B cell (primary cell): ENCODE results near the gene WWC1. TPM values are rescaled to one million over a fixed set of nuclear protein-coding genes. Genes with fewer than 3 reads are reported as not detected.

Experiments
- ATAC-seq: fragments of 200-7000 bp; cut with Tn5 transposase; one replicate; pipeline ENCODE4 v1.10.0; 2021; ENCODE audit warnings: low read depth, mild to moderate bottlenecking, moderate number of reproducible peaks, moderate library complexity
- CTCF ChIA-PET: fragments of 350-600 bp; sonication (Branson Sonifier 250); formaldehyde crosslinking; loops from one replicate; lab custom pipeline; 2021; ENCODE audit warnings: antibody characterized with exemption, inconsistent platforms; lab: Charles Lee
- POLR2A ChIA-PET: fragments of 350-600 bp; sonication (Branson Sonifier 250); formaldehyde crosslinking; loops from one replicate; lab custom pipeline; 2021; ENCODE audit warnings: antibody characterized with exemption; lab: Charles Lee
- DNase-seq: peaks from one replicate; pipeline ENCODE4 v3.0.0; 2013
- H2AFZ ChIP-seq: 2 replicates; pipeline ENCODE4 v1.6.1; 2012; ENCODE audit warnings: mild to moderate bottlenecking, low read depth, low read length; ENCODE audit not compliant: insufficient read depth, poor library complexity, severe bottlenecking
- H3K27ac ChIP-seq, 2 donors: 1 replicate in 1 of 2; 2 replicates in 1 of 2; pipeline ENCODE4 v1.5.1; 2012 to 2013; ENCODE audit warnings: low read length in 2 of 2, mild to moderate bottlenecking in 2 of 2, moderate library complexity in 1 of 2
- H3K27me3 ChIP-seq, 4 experiments: fragments of 200-600 bp in 1 of 4; sonication (generic) in 1 of 4; replicated peaks in 1 of 4; 1 replicate in 2 of 4; 2 replicates in 2 of 4; pipeline versions ENCODE4 v1.6.1 to v1.7.0; 2013 to 2016; ENCODE audit warnings: low read length in 3 of 4, mild to moderate bottlenecking in 2 of 4, mixed read lengths in 1 of 4, moderate library complexity in 1 of 4; ENCODE audit not compliant: insufficient read depth in 4 of 4, control insufficient read depth in 3 of 4; ENCODE audit errors: control extremely low read depth in 1 of 4
- H3K36me3 ChIP-seq, 2 experiments: replicated peaks in 1 of 2; 1 replicate in 1 of 2; 2 replicates in 1 of 2; pipeline versions ENCODE4 v1.6.1 to v1.7.1; 2013; ENCODE audit warnings: low read length in 1 of 2; ENCODE audit not compliant: insufficient read depth in 2 of 2, control insufficient read depth in 1 of 2; ENCODE audit errors: control extremely low read depth in 1 of 2, extremely low read depth in 1 of 2
- H3K4me1 ChIP-seq, 2 donors: fragments of 200-600 bp in 1 of 2; sonication (generic) in 1 of 2; 1 replicate in 1 of 2; 2 replicates in 1 of 2; pipeline versions ENCODE4 v1.5.1 to v1.6.1; 2013 to 2017; ENCODE audit warnings: low read length in 2 of 2; ENCODE audit not compliant: control insufficient read depth in 2 of 2, insufficient read depth in 2 of 2
- H3K4me2 ChIP-seq: replicated peaks from 2 replicates; pipeline ENCODE3; 2012; ENCODE audit warnings: mild to moderate bottlenecking, low read depth, low read length; ENCODE audit not compliant: poor library complexity, severe bottlenecking
- H3K4me3 ChIP-seq, 5 experiments: fragments of 200-600 bp in 1 of 5; sonication (generic) in 1 of 5; 1 replicate in 3 of 5; 2 replicates in 2 of 5; pipeline versions ENCODE4 v1.5.1 to v1.7.0; 2011 to 2016; ENCODE audit warnings: low read length in 4 of 5, mild to moderate bottlenecking in 4 of 5, low read depth in 2 of 5, control low read depth in 1 of 5, moderate library complexity in 1 of 5; ENCODE audit not compliant: insufficient read depth in 1 of 5; ENCODE audit errors: control extremely low read depth in 1 of 5, extremely low read depth in 1 of 5
- H3K79me2 ChIP-seq: fragments of 200-600 bp; sonication (generic); one replicate; pipeline ENCODE4 v1.6.0; 2016; ENCODE audit warnings: low read length; ENCODE audit not compliant: control insufficient read depth, insufficient read depth
- H3K9ac ChIP-seq: fragments of 200-600 bp; sonication (generic); 2 replicates; pipeline ENCODE4 v1.6.1; 2017; ENCODE audit warnings: mild to moderate bottlenecking, low read length, moderate library complexity
- H3K9me3 ChIP-seq, 3 donors: one replicate each; pipeline versions ENCODE4 v1.6.1 to v1.7.1; 2013; ENCODE audit warnings: low read length in 2 of 3; ENCODE audit not compliant: control insufficient read depth in 2 of 3, insufficient read depth in 1 of 3; ENCODE audit errors: control extremely low read depth in 1 of 3
- H4K20me1 ChIP-seq: 2 replicates; pipeline ENCODE4 v1.6.0; 2012; ENCODE audit warnings: mild to moderate bottlenecking, low read length; ENCODE audit not compliant: insufficient read depth, control insufficient read depth, poor library complexity, severe bottlenecking
- H3K27ac Mint-ChIP-seq: one replicate; pipeline ENCODE4 v1.8.0; 2021; ENCODE audit warnings: mixed read lengths
- H3K27me3 Mint-ChIP-seq: one replicate; pipeline ENCODE4 v1.8.0; 2021; ENCODE audit warnings: mixed read lengths
- H3K4me1 Mint-ChIP-seq: one replicate; pipeline ENCODE4 v1.8.0; 2021; ENCODE audit warnings: mixed read lengths
- H3K4me3 Mint-ChIP-seq: one replicate; pipeline ENCODE4 v1.8.0; 2021; ENCODE audit warnings: mixed read lengths
- H3K9me3 Mint-ChIP-seq: one replicate; pipeline ENCODE4 v1.8.0; 2022; ENCODE audit warnings: mixed read lengths; ENCODE audit not compliant: insufficient read depth
- EZH2 ChIP-seq: IDR thresholded peaks from 2 replicates; pipeline ENCODE4 v1.6.1; 2012; ENCODE audit warnings: borderline replicate concordance, low read depth, mild to moderate bottlenecking, moderate library complexity, low read length; ENCODE audit not compliant: insufficient read depth, poor library complexity, severe bottlenecking
- WGBS: methylation state at CpG from one replicate; pipeline ENCODE4 v1.1.5; 2013; ENCODE audit warnings: missing lambda C conversion rate; ENCODE audit not compliant: insufficient coverage; 5-methylcytosine and 5-hydroxymethylcytosine counted together
- intact Hi-C: fragments of 100-400 bp; cut with micrococcal nuclease; formaldehyde crosslinking; loops from one replicate; pipeline ENCODE4 v1.10.0; 2022
- polyA plus RNA-seq: library from polyadenylated mRNA; depleted of rRNA; stranded (reverse); fragments of >200 nt; gene quantifications from 2 replicates; pipeline ENCODE4 v1.2.3, GENCODE V29; 2012
- total RNA-seq, 2 donors: library from RNA; stranded (reverse); fragments of 120-200 nt in 1 of 2; gene quantifications; 1 replicate in 1 of 2; 2 replicates in 1 of 2; pipeline versions ENCODE4 v1.2.3 to v1.2.4, GENCODE V29; 2013 to 2022
- TF ChIP-seq, protein P1 (sequence below): fragments of 200-600 bp; IDR thresholded peaks from one replicate; pipeline ENCODE4 v1.8.0; 2022; ENCODE audit warnings: antibody characterized with exemption, mild to moderate bottlenecking

WWC1 gene
- total and polyA plus RNA-seq, 2 donors (not counting 1 experiment from before 2014, with no cell fraction given) = 1.5 to 2.0 TPM

DNA sequence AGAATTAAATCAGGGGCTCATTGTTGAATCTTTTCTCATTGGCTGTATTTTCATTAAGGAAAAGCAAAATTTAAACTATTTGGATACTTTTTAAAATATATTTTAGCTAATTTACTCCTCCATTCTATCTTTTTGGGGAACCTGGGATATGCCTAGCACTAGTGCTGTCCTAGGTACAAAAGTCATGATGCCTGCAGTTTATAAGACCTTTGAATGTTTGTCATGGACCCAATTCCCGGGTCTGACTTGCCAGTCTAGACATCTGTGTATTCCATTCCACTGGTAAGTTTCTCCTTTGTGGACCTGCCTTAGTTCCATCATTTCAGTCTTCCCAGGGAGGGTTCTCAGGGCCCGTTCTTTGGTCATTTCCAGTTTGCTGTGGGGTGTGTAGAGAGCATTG lies 63.0 kb downstream of the WWC1 start:
- Histone ChIP-seq H3K4me1 (no peaks in the 10 kb centered on the region), H4K20me1 (no peaks in the 10 kb centered on the region), H3K79me2 (no peaks in the 10 kb centered on the region), H3K27me3 (no peaks in the 10 kb centered on the region), H3K9me3 (no peaks in the 10 kb centered on the region), H3K36me3 (no peaks in the 10 kb centered on the region), H2AFZ (no peak overlapping the region), H3K27ac (no peak overlapping the region), H3K9ac (no peak overlapping the region), H3K4me3 (no peak overlapping the region), H3K4me2 (no peak overlapping the region)
- no peak for TF ChIP-seq EZH2
- TF ChIP-seq, protein P1, sequence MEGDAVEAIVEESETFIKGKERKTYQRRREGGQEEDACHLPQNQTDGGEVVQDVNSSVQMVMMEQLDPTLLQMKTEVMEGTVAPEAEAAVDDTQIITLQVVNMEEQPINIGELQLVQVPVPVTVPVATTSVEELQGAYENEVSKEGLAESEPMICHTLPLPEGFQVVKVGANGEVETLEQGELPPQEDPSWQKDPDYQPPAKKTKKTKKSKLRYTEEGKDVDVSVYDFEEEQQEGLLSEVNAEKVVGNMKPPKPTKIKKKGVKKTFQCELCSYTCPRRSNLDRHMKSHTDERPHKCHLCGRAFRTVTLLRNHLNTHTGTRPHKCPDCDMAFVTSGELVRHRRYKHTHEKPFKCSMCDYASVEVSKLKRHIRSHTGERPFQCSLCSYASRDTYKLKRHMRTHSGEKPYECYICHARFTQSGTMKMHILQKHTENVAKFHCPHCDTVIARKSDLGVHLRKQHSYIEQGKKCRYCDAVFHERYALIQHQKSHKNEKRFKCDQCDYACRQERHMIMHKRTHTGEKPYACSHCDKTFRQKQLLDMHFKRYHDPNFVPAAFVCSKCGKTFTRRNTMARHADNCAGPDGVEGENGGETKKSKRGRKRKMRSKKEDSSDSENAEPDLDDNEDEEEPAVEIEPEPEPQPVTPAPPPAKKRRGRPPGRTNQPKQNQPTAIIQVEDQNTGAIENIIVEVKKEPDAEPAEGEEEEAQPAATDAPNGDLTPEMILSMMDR = no peak
- 89% methylated on average over 2 of the region's 2 CpGs for WGBS
- intact Hi-C loops = no loop called here
- Mint-ChIP-seq H3K4me1 (no peaks in the 10 kb centered on the region), H3K4me3 (no peak overlapping the region), H3K27ac (no peak overlapping the region), H3K9me3 (no peaks in the 10 kb centered on the region), H3K27me3 (no peaks in the 10 kb centered on the region)
- POLR2A ChIA-PET = no interaction called here
- ATAC-seq (no peak), DNase-seq (no peak)
- CTCF ChIA-PET = interaction anchor here (0.6 kb wide), 1 partner anchor 1710 kb away, joined by 4 read pairs; no protein-coding TSS in a partner anchor

DNA sequence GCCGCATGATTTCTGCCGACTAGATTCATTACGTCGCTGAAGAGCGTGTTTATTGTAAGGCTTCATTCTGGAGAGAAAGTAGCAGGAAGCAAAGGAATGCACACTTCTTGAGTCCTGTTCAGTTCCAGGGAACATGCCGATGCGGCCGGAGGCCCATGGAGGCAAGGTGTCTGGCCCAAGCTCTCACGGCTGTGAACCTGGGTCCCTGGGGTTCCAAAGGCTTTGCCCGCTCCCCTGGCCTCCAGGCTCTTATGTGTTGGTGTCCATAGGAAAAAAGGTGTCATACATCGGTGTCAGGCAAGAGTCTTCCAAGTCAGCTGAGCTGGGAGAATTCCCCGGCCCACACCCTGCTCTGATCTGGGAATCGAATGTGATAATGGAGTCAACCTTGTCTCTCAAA lies 64.7 kb downstream of the WWC1 start:
- POLR2A ChIA-PET = no interaction called here
- WGBS = 96% methylated on average over 12 of the region's 13 CpGs
- Histone ChIP-seq H2AFZ (no peak overlapping the region), H3K79me2 (no peaks in the 10 kb centered on the region), H3K4me2 (no peak overlapping the region), H3K4me3 (no peak overlapping the region), H3K9ac (no peak overlapping the region), H3K27me3 (no peaks in the 10 kb centered on the region), H3K27ac (no peak overlapping the region), H4K20me1 (no peaks in the 10 kb centered on the region), H3K9me3 (no peaks in the 10 kb centered on the region), H3K4me1 (no peaks in the 10 kb centered on the region), H3K36me3 (no peaks in the 10 kb centered on the region)
- intact Hi-C loops = no loop called here
- no peak overlapping the region for H3K27ac Mint-ChIP-seq
- no peak overlapping the region for H3K4me3 Mint-ChIP-seq
- no peaks in the 10 kb centered on the region for H3K27me3 Mint-ChIP-seq
- ATAC-seq = no peak
- CTCF ChIA-PET = no interaction called here
- no peaks in the 10 kb centered on the region for H3K9me3 Mint-ChIP-seq
- no peak for DNase-seq
- TF ChIP-seq EZH2 = no peak
- TF ChIP-seq, protein P1 = no peak
- H3K4me1 Mint-ChIP-seq = no peaks in the 10 kb centered on the region
